Caco-2 (cell line): ENCODE results near the gene DRC7. TPM values are rescaled to one million over a fixed set of nuclear protein-coding genes. Genes with fewer than 3 reads are reported as not detected.
A peak's percentile ranks its signal among the peaks of the same experiment; 100 is the strongest.

Experiments used
- BruUV-seq: library from RNA; stranded (reverse); fragments of 400-500 nt; replicated peaks from 2 replicates; lab custom pipeline; 2021; lab: Mats Ljungman, UMichigan
- CTCF ChIA-PET: fragments of 300-600 bp; sonication (Branson Sonifier 250); formaldehyde crosslinking; loops from one replicate; lab custom pipeline; 2022; ENCODE audit warnings: antibody characterized with exemption; lab: Charles Lee
- POLR2A ChIA-PET: fragments of 300-600 bp; sonication (Branson Sonifier 250); formaldehyde crosslinking; loops from one replicate; lab custom pipeline; 2022; ENCODE audit warnings: antibody characterized with exemption; lab: Charles Lee
- DNase-seq, 2 experiments: peaks; one replicate each; pipeline versions ENCODE4 v3.0.0 to v3.0.0-alpha.2; 2020 to 2022
- H3K27me3 ChIP-seq: replicated peaks from 2 replicates; pipeline ENCODE4 v1.6.0; 2011; ENCODE audit warnings: low read length; ENCODE audit not compliant: control insufficient read depth, insufficient read depth
- H3K36me3 ChIP-seq: 2 replicates; pipeline ENCODE4 v1.5.1; 2011; ENCODE audit warnings: low read length; ENCODE audit not compliant: control insufficient read depth, insufficient read depth
- H3K4me1 ChIP-seq: fragments of 250-450 bp; sonication (Bioruptor Pico); 2 replicates; pipeline ENCODE4 v1.5.1; 2020; ENCODE audit warnings: mild to moderate bottlenecking
- H3K4me3 ChIP-seq: 2 replicates; pipeline ENCODE4 v1.5.1; 2011; ENCODE audit warnings: low read depth, mild to moderate bottlenecking, control low read depth, low read length
- H3K9me3 ChIP-seq: fragments of 250-450 bp; sonication (Bioruptor Pico); 2 replicates; pipeline ENCODE4 v1.5.1; 2020; ENCODE audit warnings: mild to moderate bottlenecking, moderate library complexity
- H3K27ac Mint-ChIP-seq: one replicate; pipeline ENCODE4 v1.8.0; 2022; ENCODE audit warnings: mixed read lengths; ENCODE audit not compliant: unreplicated experiment
- H3K27me3 Mint-ChIP-seq: one replicate; pipeline ENCODE4 v1.8.0; 2022; ENCODE audit warnings: mixed read lengths; ENCODE audit not compliant: insufficient read depth, unreplicated experiment
- H3K36me3 Mint-ChIP-seq: one replicate; pipeline ENCODE4 v1.8.0; 2022; ENCODE audit warnings: mild to moderate bottlenecking, mixed read lengths; ENCODE audit not compliant: insufficient read depth, unreplicated experiment
- H3K4me1 Mint-ChIP-seq: one replicate; pipeline ENCODE4 v1.8.0; 2022; ENCODE audit warnings: low read depth, mixed read lengths; ENCODE audit not compliant: unreplicated experiment
- H3K4me3 Mint-ChIP-seq: one replicate; pipeline ENCODE4 v1.8.0; 2022; ENCODE audit warnings: mild to moderate bottlenecking, moderate library complexity, mixed read lengths; ENCODE audit not compliant: unreplicated experiment
- H3K9me3 Mint-ChIP-seq: one replicate; pipeline ENCODE4 v1.8.0; 2022; ENCODE audit warnings: mixed read lengths; ENCODE audit not compliant: unreplicated experiment
- CTCF ChIP-seq, 2 experiments: fragments of 200-600 bp in 1 of 2; IDR thresholded peaks; 1 replicate in 1 of 2; 2 replicates in 1 of 2; pipeline versions ENCODE4 v1.5.1 to v1.8.0; 2011 to 2022; ENCODE audit warnings: antibody characterized with exemption in 1 of 2, control low read depth in 1 of 2, inconsistent platforms in 1 of 2, low read depth in 1 of 2, low read length in 1 of 2, mild to moderate bottlenecking in 1 of 2, moderate library complexity in 1 of 2; ENCODE audit not compliant: insufficient read depth in 1 of 2, severe bottlenecking in 1 of 2, unreplicated experiment in 1 of 2
- intact Hi-C: fragments of 100-400 bp; cut with micrococcal nuclease; formaldehyde crosslinking; loops from one replicate; pipeline ENCODE4 v1.10.0; 2022; ENCODE audit not compliant: unreplicated experiment
- total RNA-seq: library from RNA; stranded (reverse); gene quantifications from 2 replicates; pipeline ENCODE4 v1.2.3, GENCODE V29; 2022

DRC7 gene
- total RNA-seq, 1 experiment from 2014 or later: 1.1 TPM

- H3K4me1 Mint-ChIP-seq: peaks cover 7% of the 10 kb centered on the region
- no peaks in the 10 kb centered on the region for H3K9me3 Mint-ChIP-seq
- no peak overlapping the region for H3K4me3 Mint-ChIP-seq
- no TSS peak for BruUV-seq
- Histone ChIP-seq H3K27me3 (no peaks in the 10 kb centered on the region), H3K4me1 (peaks cover 4% of the 10 kb centered on the region; the same call in 1 of the 2 replicates), H3K9me3 (no peaks in the 10 kb centered on the region), H3K4me3 (no peak overlapping the region), H3K36me3 (peaks cover 3% of the 10 kb centered on the region; the same call in 1 of the 2 replicates)
- H3K36me3 Mint-ChIP-seq: peaks cover 31% of the 10 kb centered on the region
- POLR2A ChIA-PET: no interaction called here
- intact Hi-C loops: no loop called here
- no peaks in the 10 kb centered on the region for H3K27me3 Mint-ChIP-seq
- CTCF ChIA-PET: no interaction called here
- no peak overlapping the region for H3K27ac Mint-ChIP-seq
- DNase-seq: peak in 1 of 2 experiments; percentile 2
- no peak for TF ChIP-seq CTCF (IDR thresholded peaks at IDR 0.05; ENCODE audit: insufficient read depth in 1 of 2, low read depth in 1 of 2, low read length in 1 of 2, severe bottlenecking in 1 of 2, unreplicated experiment in 1 of 2)
These were observed 58.2 kb downstream of the DRC7 start for GRCh38 chr16:57752581-57753447.

GRCh38 chr16:57753448-57754353 lies 59.1 kb downstream of the DRC7 start:
- peaks cover 7% of the 10 kb centered on the region for H3K4me1 Mint-ChIP-seq
- ChIA-PET POLR2A (no interaction called here), CTCF (interaction anchor here (0.6 kb wide), 1 partner anchor 110 kb away, joined by 3 read pairs; no protein-coding TSS in a partner anchor)
- no TSS peak for BruUV-seq
- no peaks in the 10 kb centered on the region for H3K9me3 Mint-ChIP-seq
- H3K36me3 ChIP-seq: peaks cover 3% of the 10 kb centered on the region
- peaks cover 2% of the 10 kb centered on the region; the same call in 1 of the 2 replicates for H3K4me1 ChIP-seq
- no peaks in the 10 kb centered on the region for H3K27me3 Mint-ChIP-seq
- DNase-seq: no peak
- no peaks in the 10 kb centered on the region for H3K27me3 ChIP-seq
- H3K4me3 Mint-ChIP-seq: no peak overlapping the region
- peaks cover 36% of the 10 kb centered on the region for H3K36me3 Mint-ChIP-seq
- intact Hi-C loops: no loop called here
- no peak overlapping the region for H3K27ac Mint-ChIP-seq
- H3K9me3 ChIP-seq: no peaks in the 10 kb centered on the region
- H3K4me3 ChIP-seq: no peak overlapping the region
- no peak for TF ChIP-seq CTCF (IDR thresholded peaks at IDR 0.05; ENCODE audit: insufficient read depth in 1 of 2, low read depth in 1 of 2, low read length in 1 of 2, severe bottlenecking in 1 of 2, unreplicated experiment in 1 of 2)
